HEK293 (cell line): ENCODE data around the gene SLC6A16.

ENCODE experiments used
- CTCF ChIA-PET: fragments of 350-600 bp; formaldehyde crosslinking; extraction: SDS; loops from one replicate; lab custom pipeline; 2021; ENCODE audit warnings: antibody characterized with exemption; lab: Yijun Ruan, JAX
- POLR2A ChIA-PET: fragments of 300-600 bp; formaldehyde crosslinking; extraction: SDS; loops from one replicate; lab custom pipeline; 2020; ENCODE audit warnings: antibody characterized with exemption, inconsistent platforms; lab: Yijun Ruan, JAX
- H3K27ac ChIP-seq: fragments of 200-500 bp; sonication (Bioruptor generic); 2 replicates; pipeline ENCODE4 v1.5.1; 2014; ENCODE audit warnings: low read depth, low read length, control low read depth, inconsistent platforms; ENCODE audit errors: extremely low read depth
- H3K36me3 ChIP-seq, 2 experiments: fragments of 200-500 bp in 1 of 2; sonication (Bioruptor generic) in 1 of 2; 1 replicate in 1 of 2; 2 replicates in 1 of 2; pipeline ENCODE4 v1.5.1; 2014 to 2017; ENCODE audit warnings: inconsistent platforms in 2 of 2, low read length in 2 of 2; ENCODE audit not compliant: control insufficient read depth in 2 of 2, insufficient read depth in 1 of 2
- H3K4me1 ChIP-seq: fragments of 200-500 bp; sonication (Bioruptor generic); 2 replicates; pipeline ENCODE4 v1.5.1; 2014; ENCODE audit warnings: mild to moderate bottlenecking, low read length, inconsistent platforms; ENCODE audit not compliant: control insufficient read depth, insufficient read depth
- H3K4me3 ChIP-seq: 2 replicates; pipeline ENCODE4 v1.5.1; 2011; ENCODE audit warnings: low read depth, mild to moderate bottlenecking, control low read depth, low read length, moderate library complexity
- H3K9me3 ChIP-seq: fragments of 200-500 bp; sonication (Bioruptor generic); 2 replicates; pipeline ENCODE4 v1.5.1; 2014; ENCODE audit warnings: low read depth, low read length, inconsistent platforms; ENCODE audit not compliant: control insufficient read depth, insufficient read depth
- GFI1B ChIP-seq: fragments of 450-650 bp; formaldehyde crosslinking; IDR thresholded peaks from 2 replicates; pipeline ENCODE4 v1.5.1; 2016; ENCODE audit warnings: missing biosample characterization, missing genetic modification characterization
- SALL2 ChIP-seq: fragments of 450-650 bp; formaldehyde crosslinking; IDR thresholded peaks from 2 replicates; pipeline ENCODE4 v1.5.0; 2017; ENCODE audit warnings: missing biosample characterization, mild to moderate bottlenecking, missing genetic modification characterization, borderline replicate concordance
- SCRT2 ChIP-seq: fragments of 450-650 bp; formaldehyde crosslinking; IDR thresholded peaks from 2 replicates; pipeline ENCODE4 v1.5.1; 2016; ENCODE audit warnings: missing biosample characterization, missing genetic modification characterization
- SP2 ChIP-seq: fragments of 450-650 bp; formaldehyde crosslinking; IDR thresholded peaks from 2 replicates; pipeline ENCODE4 v1.5.1; 2016; ENCODE audit warnings: missing biosample characterization, missing genetic modification characterization
- WT1 ChIP-seq: fragments of 450-650 bp; formaldehyde crosslinking; IDR thresholded peaks from 2 replicates; pipeline ENCODE4 v1.5.1; 2016; ENCODE audit warnings: missing biosample characterization, missing genetic modification characterization
- ZBTB17 ChIP-seq: fragments of 450-650 bp; formaldehyde crosslinking; IDR thresholded peaks from 2 replicates; pipeline ENCODE4 v1.5.1; 2016; ENCODE audit warnings: missing biosample characterization, missing genetic modification characterization
- ZBTB7A ChIP-seq: fragments of 450-650 bp; formaldehyde crosslinking; IDR thresholded peaks from 2 replicates; pipeline ENCODE4 v1.5.1; 2016; ENCODE audit warnings: low read depth, missing biosample characterization, missing genetic modification characterization
- ZNF132 ChIP-seq: fragments of 450-650 bp; formaldehyde crosslinking; IDR thresholded peaks from 2 replicates; pipeline ENCODE4 v1.5.1; 2017; ENCODE audit warnings: missing biosample characterization, missing genetic modification characterization, borderline replicate concordance
- ZNF266 ChIP-seq: fragments of 450-650 bp; formaldehyde crosslinking; IDR thresholded peaks from 2 replicates; pipeline ENCODE4 v1.5.1; 2016; ENCODE audit warnings: missing biosample characterization, missing genetic modification characterization, low read depth
- ZNF274 ChIP-seq, 2 experiments: fragments of 200-500 bp in 1 of 2; fragments of 450-650 bp in 1 of 2; sonication (Bioruptor generic) in 1 of 2; formaldehyde crosslinking in 1 of 2; IDR thresholded peaks; 2 replicates each; pipeline versions ENCODE4 v1.5.1 to v1.6.1; 2014 to 2016; ENCODE audit warnings: borderline replicate concordance in 1 of 2, inconsistent platforms in 1 of 2, low read length in 1 of 2, missing biosample characterization in 1 of 2, missing genetic modification characterization in 1 of 2
- ZNF280C ChIP-seq: fragments of 450-650 bp; formaldehyde crosslinking; IDR thresholded peaks from 2 replicates; pipeline ENCODE4 v1.5.1; 2016; ENCODE audit warnings: missing biosample characterization, missing genetic modification characterization
- ZNF391 ChIP-seq: fragments of 450-650 bp; formaldehyde crosslinking; IDR thresholded peaks from 2 replicates; pipeline ENCODE4 v1.5.1; 2016; ENCODE audit warnings: low read depth, missing biosample characterization, missing genetic modification characterization, borderline replicate concordance
- ZNF555 ChIP-seq: fragments of 450-650 bp; formaldehyde crosslinking; conservative IDR thresholded peaks from 2 replicates; pipeline ENCODE4 v1.5.1; 2017; ENCODE audit warnings: missing biosample characterization, mild to moderate bottlenecking, missing genetic modification characterization, inconsistent platforms
- TF ChIP-seq, protein P1 (sequence below): fragments of 450-650 bp; formaldehyde crosslinking; IDR thresholded peaks from 2 replicates; pipeline ENCODE4; 2016; ENCODE audit warnings: missing biosample characterization, missing genetic modification characterization
- TF ChIP-seq, protein P2 (sequence below): fragments of 450-650 bp; formaldehyde crosslinking; IDR thresholded peaks from 2 replicates; pipeline ENCODE4 v1.5.0; 2017; ENCODE audit warnings: missing biosample characterization, missing genetic modification characterization, borderline replicate concordance
- TF ChIP-seq, protein P3 (sequence below): fragments of 450-650 bp; formaldehyde crosslinking; IDR thresholded peaks from 2 replicates; pipeline ENCODE4 v1.5.1; 2016; ENCODE audit warnings: missing biosample characterization, missing genetic modification characterization, borderline replicate concordance

The SLC6A16 gene

DNA sequence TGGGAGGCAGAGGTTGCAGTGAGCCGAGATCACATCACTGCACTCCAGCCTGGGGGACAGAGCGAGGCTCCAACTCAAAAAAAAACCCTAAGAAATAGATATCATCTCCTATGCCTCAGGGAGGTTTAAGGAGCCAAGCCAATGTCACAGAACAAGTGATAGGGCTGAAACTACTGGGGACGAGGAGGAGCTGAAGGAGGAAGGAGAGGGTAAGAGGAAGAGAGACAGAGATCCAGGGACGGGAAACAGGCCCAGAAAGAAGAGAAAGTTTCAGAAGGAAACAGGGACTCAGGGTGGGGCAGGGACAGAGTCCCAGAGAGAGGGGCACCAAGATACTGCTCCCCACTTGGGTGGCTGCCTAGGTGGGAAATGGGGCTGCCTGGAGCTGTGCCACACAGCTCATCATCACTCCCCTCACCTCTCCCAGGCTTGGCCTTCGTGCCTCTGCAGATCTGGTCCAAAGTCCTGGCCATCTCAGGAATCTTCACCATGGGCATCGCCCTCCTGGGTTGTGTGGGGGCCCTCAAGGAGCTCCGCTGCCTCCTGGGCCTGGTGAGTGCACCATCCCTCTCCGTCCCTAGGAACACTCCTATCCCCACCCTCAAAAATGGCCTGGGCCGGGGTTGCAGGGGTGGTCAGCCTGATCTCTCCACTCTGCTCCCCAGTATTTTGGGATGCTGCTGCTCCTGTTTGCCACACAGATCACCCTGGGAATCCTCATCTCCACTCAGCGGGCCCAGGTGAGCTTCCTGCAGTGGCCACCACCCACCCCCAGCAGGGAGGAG, 11.7 kb upstream of the SLC6A16 start:
- Histone ChIP-seq H3K9me3 (no peaks in the 10 kb centered on the region), H3K36me3 (peaks cover 0 to 14% of the 10 kb centered on the region in 2 experiments; a peak in 2 of 3 replicates), H3K27ac (no peak overlapping the region), H3K4me3 (no peak overlapping the region), H3K4me1 (peaks cover 7% of the 10 kb centered on the region; the same call in 1 of the 2 replicates)
- CTCF ChIA-PET = interaction anchor here (0.6 to 1.3 kb wide), 4 partner anchors 9 to 15 kb away, joined by 3 to 6 read pairs (median 4); no protein-coding TSS in a partner anchor
- POLR2A ChIA-PET = interaction anchor here (0.6 kb wide), 1 partner anchor 887 kb away, joined by 3 read pairs; no protein-coding TSS in a partner anchor
- TF ChIP-seq GFI1B (no peak), SALL2 (tag by site-specific recombination) (no peak), ZNF274 (IDR thresholded peaks at IDR 0.05; ENCODE audit: low read length) (no peak), ZNF274 (tag by site-specific recombination; IDR thresholded peaks at IDR 0.05; ENCODE audit: borderline replicate concordance) (no peak), ZNF132 (tag by site-specific recombination) (no peak)

DNA sequence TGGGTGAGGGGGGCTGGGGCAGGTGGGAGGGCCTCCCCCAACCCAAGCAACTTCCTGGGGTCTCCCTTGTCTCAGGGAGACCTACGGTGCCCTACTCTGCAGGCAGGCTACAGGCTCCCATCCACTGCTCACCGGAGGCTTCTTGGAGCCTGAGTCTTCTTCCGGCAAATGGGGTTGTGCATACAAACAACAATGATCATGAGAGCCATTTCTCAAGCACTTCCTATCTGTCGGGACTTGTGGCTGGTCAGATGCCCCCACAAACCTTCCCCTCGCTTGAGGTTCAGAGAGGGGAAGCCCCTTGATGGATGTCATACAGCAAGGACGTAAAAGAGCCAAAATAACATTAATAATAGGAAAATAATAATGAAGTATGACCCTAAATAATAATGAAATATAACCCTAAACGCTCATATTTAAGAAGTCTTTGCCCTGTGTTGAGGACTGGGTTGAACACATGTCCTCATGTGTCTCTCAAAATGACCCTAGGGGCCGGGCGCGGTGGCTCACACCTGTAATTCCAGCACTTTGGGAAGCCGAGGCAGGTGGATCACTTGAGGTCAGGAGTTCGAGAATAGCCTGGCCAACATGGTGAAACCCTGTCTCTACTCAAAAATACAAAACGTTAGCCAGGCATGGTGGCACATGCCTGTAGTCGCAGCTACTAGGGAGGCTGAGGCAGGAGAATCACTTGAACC, 10.9 kb upstream of the SLC6A16 start:
- POLR2A ChIA-PET = no interaction called here
- TF ChIP-seq WT1 (no peak), ZBTB7A (tag by site-specific recombination) (no peak), SP2 (tag by site-specific recombination) (no peak), ZNF266 (tag by site-specific recombination) (no peak), SCRT2 (no peak)
- TF ChIP-seq, protein P1, sequence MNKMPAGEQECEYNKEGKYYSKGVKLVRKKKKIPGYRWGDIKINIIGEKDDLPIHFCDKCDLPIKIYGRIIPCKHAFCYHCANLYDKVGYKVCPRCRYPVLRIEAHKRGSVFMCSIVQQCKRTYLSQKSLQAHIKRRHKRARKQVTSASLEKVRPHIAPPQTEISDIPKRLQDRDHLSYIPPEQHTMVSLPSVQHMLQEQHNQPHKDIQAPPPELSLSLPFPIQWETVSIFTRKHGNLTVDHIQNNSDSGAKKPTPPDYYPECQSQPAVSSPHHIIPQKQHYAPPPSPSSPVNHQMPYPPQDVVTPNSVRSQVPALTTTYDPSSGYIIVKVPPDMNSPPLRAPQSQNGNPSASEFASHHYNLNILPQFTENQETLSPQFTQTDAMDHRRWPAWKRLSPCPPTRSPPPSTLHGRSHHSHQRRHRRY (tag by site-specific recombination) = no peak
- TF ChIP-seq, protein P2, sequence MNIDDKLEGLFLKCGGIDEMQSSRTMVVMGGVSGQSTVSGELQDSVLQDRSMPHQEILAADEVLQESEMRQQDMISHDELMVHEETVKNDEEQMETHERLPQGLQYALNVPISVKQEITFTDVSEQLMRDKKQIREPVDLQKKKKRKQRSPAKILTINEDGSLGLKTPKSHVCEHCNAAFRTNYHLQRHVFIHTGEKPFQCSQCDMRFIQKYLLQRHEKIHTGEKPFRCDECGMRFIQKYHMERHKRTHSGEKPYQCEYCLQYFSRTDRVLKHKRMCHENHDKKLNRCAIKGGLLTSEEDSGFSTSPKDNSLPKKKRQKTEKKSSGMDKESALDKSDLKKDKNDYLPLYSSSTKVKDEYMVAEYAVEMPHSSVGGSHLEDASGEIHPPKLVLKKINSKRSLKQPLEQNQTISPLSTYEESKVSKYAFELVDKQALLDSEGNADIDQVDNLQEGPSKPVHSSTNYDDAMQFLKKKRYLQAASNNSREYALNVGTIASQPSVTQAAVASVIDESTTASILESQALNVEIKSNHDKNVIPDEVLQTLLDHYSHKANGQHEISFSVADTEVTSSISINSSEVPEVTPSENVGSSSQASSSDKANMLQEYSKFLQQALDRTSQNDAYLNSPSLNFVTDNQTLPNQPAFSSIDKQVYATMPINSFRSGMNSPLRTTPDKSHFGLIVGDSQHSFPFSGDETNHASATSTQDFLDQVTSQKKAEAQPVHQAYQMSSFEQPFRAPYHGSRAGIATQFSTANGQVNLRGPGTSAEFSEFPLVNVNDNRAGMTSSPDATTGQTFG (tag by site-specific recombination) = no peak
- CTCF ChIA-PET = no interaction called here
- peaks cover 0 to 7% of the 10 kb centered on the region in 2 experiments; a peak in 2 of 3 replicates for H3K36me3 ChIP-seq
- H3K4me1 ChIP-seq = peaks cover 7% of the 10 kb centered on the region; the same call in 1 of the 2 replicates
- H3K4me3 ChIP-seq = no peak overlapping the region
- no peaks in the 10 kb centered on the region for H3K9me3 ChIP-seq
- H3K27ac ChIP-seq = no peak overlapping the region

DNA sequence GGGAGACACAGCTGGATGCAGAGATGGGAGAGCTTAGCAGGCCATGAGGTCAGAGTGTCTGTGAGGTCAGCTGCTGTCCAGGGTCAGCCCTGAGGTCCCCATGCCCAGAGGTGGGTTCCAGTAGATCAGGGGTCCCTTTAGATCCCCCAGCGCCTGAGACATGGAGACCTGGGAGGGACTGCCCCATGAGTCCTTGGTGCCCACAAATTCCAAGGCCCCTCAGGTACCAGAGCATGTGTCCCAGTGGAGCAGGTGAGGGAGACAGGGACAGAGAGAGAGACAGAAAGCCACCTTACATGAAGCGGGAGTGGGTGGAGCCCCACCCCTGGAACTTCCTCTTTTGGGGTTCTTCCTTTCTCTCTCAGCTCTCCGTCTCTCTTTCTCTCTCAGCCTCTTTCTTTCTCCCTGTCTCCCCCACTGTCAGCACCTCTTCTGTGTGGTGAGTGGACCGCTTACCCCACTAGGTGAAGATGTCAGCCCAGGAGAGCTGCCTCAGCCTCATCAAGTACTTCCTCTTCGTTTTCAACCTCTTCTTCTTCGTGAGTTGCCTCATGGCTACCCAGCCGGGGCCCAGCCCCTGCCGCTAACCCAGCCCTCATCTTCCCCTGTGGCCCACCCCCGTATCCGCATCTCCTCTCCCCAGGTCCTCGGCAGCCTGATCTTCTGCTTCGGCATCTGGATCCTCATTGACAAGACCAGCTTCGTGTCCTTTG, 10.2 kb upstream of the SLC6A16 start, which contains the start of gene CD37:
Gene CD37, plus strand, starts transcription at position 336 of the 713 bp plus-strand sequence. Its CDS starts 135 bp downstream, at position 471.
- CTCF ChIA-PET = no interaction called here

More for the DNA sequence above, 10.2 kb upstream of the SLC6A16 start, which contains the start of gene CD37:
- Histone ChIP-seq H3K4me1 (no peaks in the 10 kb centered on the region), H3K27ac (no peak within 1 kb of the TSS), H3K36me3 (peaks cover 0 to 8% of the 10 kb centered on the region in 2 experiments; a peak in 2 of 3 replicates), H3K4me3 (no peak within 1 kb of the TSS), H3K9me3 (no peaks in the 10 kb centered on the region)
- POLR2A ChIA-PET = no interaction called here
- TF ChIP-seq ZNF391 (tag by site-specific recombination) (no peak), ZNF280C (tag by site-specific recombination) (no peak), ZBTB17 (no peak), ZNF555 (no peak)
- TF ChIP-seq, protein P3, sequence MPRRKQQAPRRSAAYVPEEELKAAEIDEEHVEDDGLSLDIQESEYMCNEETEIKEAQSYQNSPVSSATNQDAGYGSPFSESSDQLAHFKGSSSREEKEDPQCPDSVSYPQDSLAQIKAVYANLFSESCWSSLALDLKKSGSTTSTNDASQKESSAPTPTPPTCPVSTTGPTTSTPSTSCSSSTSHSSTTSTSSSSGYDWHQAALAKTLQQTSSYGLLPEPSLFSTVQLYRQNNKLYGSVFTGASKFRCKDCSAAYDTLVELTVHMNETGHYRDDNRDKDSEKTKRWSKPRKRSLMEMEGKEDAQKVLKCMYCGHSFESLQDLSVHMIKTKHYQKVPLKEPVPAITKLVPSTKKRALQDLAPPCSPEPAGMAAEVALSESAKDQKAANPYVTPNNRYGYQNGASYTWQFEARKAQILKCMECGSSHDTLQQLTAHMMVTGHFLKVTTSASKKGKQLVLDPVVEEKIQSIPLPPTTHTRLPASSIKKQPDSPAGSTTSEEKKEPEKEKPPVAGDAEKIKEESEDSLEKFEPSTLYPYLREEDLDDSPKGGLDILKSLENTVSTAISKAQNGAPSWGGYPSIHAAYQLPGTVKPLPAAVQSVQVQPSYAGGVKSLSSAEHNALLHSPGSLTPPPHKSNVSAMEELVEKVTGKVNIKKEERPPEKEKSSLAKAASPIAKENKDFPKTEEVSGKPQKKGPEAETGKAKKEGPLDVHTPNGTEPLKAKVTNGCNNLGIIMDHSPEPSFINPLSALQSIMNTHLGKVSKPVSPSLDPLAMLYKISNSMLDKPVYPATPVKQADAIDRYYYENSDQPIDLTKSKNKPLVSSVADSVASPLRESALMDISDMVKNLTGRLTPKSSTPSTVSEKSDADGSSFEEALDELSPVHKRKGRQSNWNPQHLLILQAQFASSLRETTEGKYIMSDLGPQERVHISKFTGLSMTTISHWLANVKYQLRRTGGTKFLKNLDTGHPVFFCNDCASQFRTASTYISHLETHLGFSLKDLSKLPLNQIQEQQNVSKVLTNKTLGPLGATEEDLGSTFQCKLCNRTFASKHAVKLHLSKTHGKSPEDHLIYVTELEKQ (tag by site-specific recombination) = no peak
